Prostate gland (tissue), 2 donors: ENCODE measurements around the gene TMEM253.
A peak's percentile ranks its signal among the peaks of the same experiment; 100 is the strongest.

Source experiments
- CTCF ChIP-seq, 4 experiments: fragments of 200-600 bp in 2 of 4; fragments of 450-650 bp in 2 of 4; sonication (generic) in 2 of 4; IDR thresholded peaks; 1 replicate in 3 of 4; 2 replicates in 1 of 4; pipeline ENCODE4 v1.5.1; 2016 to 2019; ENCODE audit warnings: antibody characterized with exemption in 4 of 4, mild to moderate bottlenecking in 2 of 4, moderate library complexity in 2 of 4
- POLR2A ChIP-seq: fragments of 450-650 bp; IDR thresholded peaks from one replicate; pipeline ENCODE4 v1.6.1; 2016; ENCODE audit warnings: antibody characterized with exemption, mild to moderate bottlenecking
- POLR2AphosphoS5 ChIP-seq: sonication (generic); formaldehyde crosslinking; IDR thresholded peaks from one replicate; pipeline ENCODE4 v1.6.1; 2017; ENCODE audit warnings: antibody characterized with exemption

- TF ChIP-seq CTCF (IDR thresholded peaks at IDR 0.05): peak in 1 of 4 experiments; percentile 4
- no peak for TF ChIP-seq POLR2AphosphoS5
- no peak for TF ChIP-seq POLR2A
Observed at GRCh38 chr14:21071225-21072030, 29.4 kb upstream of the TMEM253 start.
